Measurements from ENCODE around the gene LRRC32. TPM values are rescaled to one million over a fixed set of nuclear protein-coding genes. Genes with fewer than 3 reads are reported as not detected.

Gene LRRC32
- polyA plus RNA-seq, 1 donor from 2014 or later, result not detected

GRCh38 chr11:76671626-76672309 lies 1.2 kb upstream of the LRRC32 start:
- H3K9me3 ChIP-seq (ENCODE audit: low read length), result no peaks in the 10 kb centered on the region
- no peak overlapping the region for H3K27ac ChIP-seq (ENCODE audit: low read length)
- H3K79me2 ChIP-seq (replicated peaks; ENCODE audit: insufficient read depth, low read length), result no peaks in the 10 kb centered on the region
- H3K4me3 ChIP-seq (ENCODE audit: low read length), result no peak overlapping the region
- H3K36me3 ChIP-seq (ENCODE audit: insufficient read depth, low read length), result no peaks in the 10 kb centered on the region
- H3K4me2 ChIP-seq (ENCODE audit: low read length), result no peak overlapping the region
- H3F3A ChIP-seq (ENCODE audit: insufficient read depth, low read length, poor library complexity, severe bottlenecking), result no peaks in the 10 kb centered on the region
- no peak for TF ChIP-seq REST (IDR thresholded peaks at IDR 0.05; ENCODE audit: borderline replicate concordance)
- no peak for TF ChIP-seq EZH2 (IDR thresholded peaks at IDR 0.05; ENCODE audit: borderline replicate concordance, insufficient read depth, low read length, poor library complexity, severe bottlenecking)
- no peak for TF ChIP-seq MXI1 (conservative IDR thresholded peaks at IDR 0.05; ENCODE audit: poor library complexity, severe bottlenecking)
- no peak for TF ChIP-seq RAD21 (conservative IDR thresholded peaks at IDR 0.05)
- TF ChIP-seq POLR2AphosphoS5 (IDR thresholded peaks at IDR 0.05), result no peak
- TF ChIP-seq CTCF (IDR thresholded peaks at IDR 0.05; ENCODE audit: poor library complexity, severe bottlenecking), result no peak
- TF ChIP-seq SMC3 (conservative IDR thresholded peaks at IDR 0.05; ENCODE audit: poor library complexity), result no peak
- no peak for TF ChIP-seq TAF1 (IDR thresholded peaks at IDR 0.05; ENCODE audit: low read depth)
- TF ChIP-seq EP300 (conservative IDR thresholded peaks at IDR 0.05; ENCODE audit: poor library complexity, severe bottlenecking), result no peak
- H2AFZ ChIP-seq (ENCODE audit: low read depth, low read length), result no peak overlapping the region
- no peaks in the 10 kb centered on the region for H4K20me1 ChIP-seq (ENCODE audit: insufficient read depth)
- no peak overlapping the region for H3K9ac ChIP-seq (ENCODE audit: low read length)
- peaks cover 25% of the 10 kb centered on the region for H3K27me3 ChIP-seq (ENCODE audit: insufficient read depth, low read depth, low read length)
- H3K9me2 ChIP-seq (ENCODE audit: insufficient read depth, low read length), result no peaks in the 10 kb centered on the region

DNA sequence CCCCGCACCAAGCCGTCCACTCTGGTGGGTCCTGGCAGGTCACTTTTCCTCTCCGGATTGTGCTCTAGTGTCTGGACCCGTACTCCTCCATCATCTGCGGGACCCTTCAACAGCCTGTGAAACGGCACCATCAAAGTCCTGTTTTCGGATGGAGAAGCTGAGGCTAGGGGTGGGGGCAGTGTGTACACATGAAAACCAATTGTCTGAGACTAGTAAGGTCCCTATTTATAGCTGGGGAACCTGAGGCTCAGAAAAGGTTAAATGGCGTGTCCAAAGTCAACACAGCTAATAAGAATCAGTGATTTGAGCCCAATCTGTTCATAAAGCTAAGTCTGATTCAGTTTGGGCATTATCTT lies 668 bp upstream of the LRRC32 start:
- Histone ChIP-seq H3F3A (ENCODE audit: insufficient read depth, low read length, poor library complexity, severe bottlenecking) (no peaks in the 10 kb centered on the region), H4K20me1 (ENCODE audit: insufficient read depth) (no peaks in the 10 kb centered on the region), H3K9ac (ENCODE audit: low read length) (no peak overlapping the region), H3K27ac (ENCODE audit: low read length) (no peak overlapping the region), H3K9me3 (ENCODE audit: low read length) (no peaks in the 10 kb centered on the region), H3K9me2 (ENCODE audit: insufficient read depth, low read length) (no peaks in the 10 kb centered on the region), H3K27me3 (ENCODE audit: insufficient read depth, low read depth, low read length) (peaks cover 25% of the 10 kb centered on the region), H3K79me2 (replicated peaks; ENCODE audit: insufficient read depth, low read length) (no peaks in the 10 kb centered on the region), H2AFZ (ENCODE audit: low read depth, low read length) (no peak overlapping the region), H3K4me3 (ENCODE audit: low read length) (peak overlapping the region; percentile 68), H3K36me3 (ENCODE audit: insufficient read depth, low read length) (no peaks in the 10 kb centered on the region), H3K4me2 (ENCODE audit: low read length) (no peak overlapping the region)
- no peak for TF ChIP-seq RAD21 (conservative IDR thresholded peaks at IDR 0.05)
- no peak for TF ChIP-seq POLR2AphosphoS5 (IDR thresholded peaks at IDR 0.05)
- TF ChIP-seq CTCF (IDR thresholded peaks at IDR 0.05; ENCODE audit: poor library complexity, severe bottlenecking), result no peak
- TF ChIP-seq TAF1 (IDR thresholded peaks at IDR 0.05; ENCODE audit: low read depth), result no peak

All from neural cell (in vitro differentiated cells).